GM18499 (cell line): Measurements from ENCODE around the gene MSH3.
"Not testable (repeated sequence)": the region's sequence is repeated elsewhere in the genome, so short reads cannot be mapped to it uniquely, and the experiment has no call there.

Experiments
- ATAC-seq: cut with Tn5 transposase; IDR thresholded peaks from one replicate; pipeline ENCODE4 v1.9.1; 2021; ENCODE audit warnings: moderate number of reproducible peaks; ENCODE audit not compliant: insufficient read depth, unreplicated experiment

MSH3 gene

DNA sequence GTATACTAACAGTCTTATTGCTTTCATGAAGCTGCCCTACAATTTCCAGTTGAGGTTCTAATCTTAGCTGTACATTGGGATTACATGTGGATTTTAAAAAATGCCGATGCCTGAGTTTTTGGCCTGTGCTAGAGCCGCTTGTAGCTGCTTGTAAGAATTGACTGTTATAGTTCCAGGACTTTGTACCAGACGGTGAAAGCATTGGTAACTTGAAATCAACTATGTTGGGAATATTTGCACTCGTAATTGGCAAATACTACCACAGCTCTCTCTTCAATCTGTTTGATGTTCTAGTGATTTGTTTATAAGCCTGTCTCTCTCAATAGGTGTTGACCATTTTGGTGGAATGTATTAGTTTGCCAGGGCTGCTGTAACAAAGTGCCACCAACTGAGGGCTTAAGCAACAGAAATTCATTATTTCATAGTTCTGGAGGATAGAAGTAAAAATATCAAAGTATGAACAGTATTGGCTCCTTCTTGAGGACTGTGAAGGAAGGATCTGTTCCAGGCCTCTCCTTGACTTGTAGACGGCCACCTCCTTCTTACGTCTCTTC, 50.8 kb downstream of the MSH3 start:
- ATAC-seq, result no peak

DNA sequence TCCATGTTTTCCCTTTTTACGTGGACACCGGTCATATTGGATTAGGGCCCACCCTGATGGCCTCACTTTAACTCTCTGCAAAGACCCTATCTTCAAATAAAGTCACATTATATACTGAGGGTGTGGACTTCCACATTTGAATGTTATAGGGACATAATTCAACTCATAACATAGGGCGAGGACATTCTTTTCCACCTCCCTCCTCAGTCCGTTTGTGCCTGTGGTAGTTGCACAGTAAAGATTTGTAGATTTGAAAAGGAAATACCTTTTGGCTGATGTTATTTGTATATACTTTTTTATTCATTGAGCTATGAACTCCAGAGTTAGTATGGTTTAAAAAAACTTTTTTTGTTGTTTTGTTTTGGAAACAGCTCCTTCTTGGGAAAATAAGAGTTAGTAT, 51.3 kb downstream of the MSH3 start:
- ATAC-seq, result no peak

DNA sequence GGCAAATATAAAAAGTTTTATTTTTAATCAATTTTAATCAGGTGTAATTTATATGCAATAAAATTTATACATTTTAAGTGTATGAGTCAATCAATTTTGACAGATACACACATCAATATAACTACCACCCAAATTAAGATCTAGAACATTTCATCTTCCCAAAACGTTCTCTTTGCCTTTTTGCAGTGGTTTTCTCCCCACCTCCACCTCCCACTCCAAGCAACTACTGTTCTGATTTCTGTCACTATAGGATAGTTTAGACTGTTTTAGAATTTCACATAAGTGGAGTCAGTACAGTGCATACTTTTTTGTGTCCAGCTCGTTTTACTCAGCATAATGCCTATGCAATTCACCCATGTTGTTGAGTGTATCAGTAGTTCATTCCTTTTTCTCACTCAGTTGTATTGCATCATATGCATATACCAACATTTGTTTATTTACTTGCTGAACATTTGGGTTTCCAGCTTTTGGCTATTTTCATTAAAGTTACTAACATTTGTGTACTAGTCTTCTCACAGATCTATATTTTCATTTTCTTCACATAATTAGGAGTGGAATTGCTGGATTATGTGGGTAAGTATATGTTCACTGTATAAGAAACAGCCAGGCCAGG, 52.5 kb downstream of the MSH3 start:
- ATAC-seq, result no peak

DNA sequence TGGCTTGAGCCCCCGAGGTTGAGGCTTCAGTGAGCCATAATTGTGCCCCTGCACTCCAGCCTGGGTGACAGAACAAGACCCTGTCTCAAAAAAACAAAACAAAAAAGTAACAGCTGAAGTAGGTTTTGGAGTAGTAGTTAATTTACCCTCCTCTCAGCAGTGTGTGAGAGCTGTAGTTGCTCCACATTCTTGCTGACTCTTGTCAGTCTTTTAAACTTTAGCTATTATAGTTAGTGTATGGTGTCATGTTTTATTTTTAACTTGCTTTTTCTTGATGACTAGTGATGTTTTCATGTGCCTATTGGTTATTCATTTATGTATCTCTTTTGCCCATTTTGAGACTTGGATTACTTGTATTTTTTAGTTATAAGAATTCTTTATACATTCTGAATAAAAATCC, 53.2 kb downstream of the MSH3 start:
- no peak for ATAC-seq

DNA sequence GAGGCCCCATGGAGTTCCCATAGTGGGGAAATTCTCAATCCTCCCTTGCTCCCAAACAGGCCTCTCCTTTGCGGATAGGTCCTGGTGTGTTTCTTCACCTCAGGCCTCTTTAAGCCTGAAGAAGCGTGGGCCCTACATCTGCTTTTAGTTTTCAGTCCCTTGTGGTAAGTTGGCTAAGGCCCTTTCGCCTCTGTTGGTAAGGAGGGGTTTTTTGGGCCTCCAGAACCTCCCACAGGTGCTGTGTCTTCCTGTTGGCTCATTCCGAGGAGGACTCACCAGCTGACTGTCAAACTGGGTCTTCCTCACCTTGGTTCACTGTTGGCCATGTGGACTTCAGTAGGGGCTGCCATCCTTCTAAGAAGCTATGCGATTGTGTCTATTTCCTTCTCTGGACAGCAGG, 56.8 kb downstream of the MSH3 start:
- ATAC-seq, result no peak

DNA sequence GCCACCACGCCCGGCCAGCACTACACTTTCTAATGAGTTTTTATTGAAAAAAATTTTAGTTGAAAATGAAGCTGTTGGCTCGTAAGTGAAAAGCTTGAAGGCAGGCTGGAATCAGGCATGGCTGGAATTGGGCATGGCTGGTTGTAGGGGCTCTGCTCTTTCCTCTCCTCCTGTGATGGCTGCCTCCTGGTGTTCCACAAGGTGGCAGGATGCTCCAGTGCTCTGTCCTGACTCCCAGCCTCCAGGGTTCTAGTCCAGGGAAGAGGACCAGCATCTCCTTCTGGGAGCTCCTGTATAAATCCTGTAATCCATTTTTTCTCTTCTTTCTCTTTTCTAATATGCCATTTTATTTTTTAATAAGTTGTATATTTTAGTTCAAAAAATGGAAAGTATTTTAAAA, 57.5 kb downstream of the MSH3 start:
- ATAC-seq, result no peak

DNA sequence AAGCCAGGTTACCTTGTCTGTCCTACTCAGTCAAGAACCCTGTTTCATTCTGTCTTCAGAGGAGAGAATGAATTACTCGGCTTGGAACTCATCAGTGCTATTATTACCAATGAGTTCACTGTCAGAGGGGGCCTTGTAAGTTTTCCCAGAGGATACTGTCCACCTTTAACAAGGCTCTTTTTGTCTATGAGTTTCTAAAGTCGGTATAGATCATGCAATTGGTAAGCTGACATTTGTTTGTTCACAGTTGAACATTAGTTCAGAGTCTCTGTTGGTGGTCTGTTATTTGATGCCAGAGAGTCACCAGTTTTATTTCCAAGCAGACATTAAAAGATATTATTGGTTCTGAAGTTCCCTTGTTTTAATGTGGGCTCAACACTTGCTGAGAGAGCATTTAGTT, 58.5 kb downstream of the MSH3 start:
- ATAC-seq, result no peak

DNA sequence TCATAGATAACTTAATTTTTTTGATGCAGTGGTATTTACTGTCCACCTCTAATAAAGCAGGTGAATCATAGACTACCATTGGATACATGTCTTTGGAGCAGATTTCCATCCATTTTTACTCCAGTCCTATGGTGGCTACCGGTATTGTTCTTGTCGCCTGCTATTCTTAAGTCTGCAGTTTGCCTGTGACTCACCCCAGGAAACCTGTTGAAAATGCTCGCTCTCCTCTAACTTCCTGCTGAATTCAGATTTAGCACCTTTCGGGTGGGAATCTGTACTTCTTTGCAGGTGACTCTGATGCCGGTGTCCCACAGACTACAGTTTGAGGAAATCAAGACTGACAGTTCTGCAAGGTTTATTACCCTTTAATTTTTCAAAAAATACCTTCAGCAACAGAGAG, 59.2 kb downstream of the MSH3 start:
- ATAC-seq, result no peak

DNA sequence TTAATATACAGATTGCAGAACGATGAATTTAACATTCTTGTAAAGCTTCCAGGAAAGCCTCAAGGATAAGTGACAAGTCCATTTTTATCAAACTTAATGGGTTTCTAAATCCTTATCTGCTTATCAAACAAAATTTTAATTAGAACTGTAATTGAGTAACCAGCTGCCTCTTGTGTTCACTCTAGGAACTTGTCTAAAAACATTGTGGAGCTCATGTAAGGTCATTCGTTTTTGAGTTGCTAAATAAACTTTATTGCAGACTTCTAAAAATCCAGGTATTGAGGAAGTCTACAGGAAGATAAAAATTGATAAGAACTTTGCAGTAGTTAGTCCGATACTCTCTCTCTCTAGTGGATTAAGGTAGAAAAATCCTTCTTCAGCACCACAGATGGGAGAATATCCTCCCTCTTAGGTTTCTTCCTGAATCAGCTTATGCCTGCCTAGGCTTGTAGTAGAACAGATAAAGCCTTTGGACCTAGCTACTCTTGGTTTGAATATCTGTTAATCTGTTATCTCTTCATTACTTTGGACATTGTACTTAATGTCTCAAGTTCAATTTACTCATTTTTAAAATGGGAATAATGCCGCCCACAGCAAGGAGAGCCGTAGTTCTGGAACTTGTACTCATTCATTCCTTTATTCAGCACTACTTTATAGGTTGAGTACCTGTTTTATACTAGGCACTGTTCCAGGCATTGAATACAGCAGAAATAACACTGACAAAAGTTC, 60.3 kb downstream of the MSH3 start:
- no peak for ATAC-seq

DNA sequence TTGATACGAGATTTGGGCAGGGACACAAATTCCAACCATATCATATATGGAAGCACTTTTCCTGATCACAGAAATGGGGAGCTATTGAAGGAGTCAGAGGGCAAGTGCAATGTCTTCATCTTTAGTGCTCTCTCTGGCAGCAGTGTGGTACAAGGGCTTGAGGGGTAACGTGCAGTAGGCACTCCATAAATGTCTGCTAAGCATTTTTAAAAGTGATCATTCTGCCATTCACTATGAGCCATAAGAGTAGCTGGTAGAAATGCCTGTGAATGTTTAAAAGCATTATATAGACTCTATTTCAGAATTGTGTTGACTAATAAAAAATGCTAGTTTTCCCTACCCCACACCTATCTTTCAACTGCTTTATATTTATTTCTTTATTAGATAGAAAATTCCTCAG, 61.4 kb downstream of the MSH3 start:
- no peak for ATAC-seq

DNA sequence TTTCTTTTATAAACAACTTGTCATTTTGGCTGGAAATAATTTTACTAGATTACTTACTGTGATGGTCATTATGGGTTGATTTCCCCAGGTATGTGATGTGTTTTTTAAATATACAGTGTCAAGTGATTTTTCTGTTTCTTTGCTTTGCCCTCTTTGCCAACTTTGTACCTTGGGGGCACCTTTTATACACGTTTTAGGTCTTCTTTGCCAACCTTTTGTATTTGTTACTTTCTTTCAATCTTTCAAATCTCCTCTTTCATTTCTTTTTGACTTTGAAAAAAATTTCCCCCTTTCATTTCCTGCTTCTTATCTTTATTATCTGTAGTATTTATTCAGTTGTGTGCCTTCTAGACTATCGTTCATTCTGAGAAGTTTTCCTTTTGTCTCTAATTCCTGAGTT, 65.7 kb downstream of the MSH3 start:
- no peak for ATAC-seq

DNA sequence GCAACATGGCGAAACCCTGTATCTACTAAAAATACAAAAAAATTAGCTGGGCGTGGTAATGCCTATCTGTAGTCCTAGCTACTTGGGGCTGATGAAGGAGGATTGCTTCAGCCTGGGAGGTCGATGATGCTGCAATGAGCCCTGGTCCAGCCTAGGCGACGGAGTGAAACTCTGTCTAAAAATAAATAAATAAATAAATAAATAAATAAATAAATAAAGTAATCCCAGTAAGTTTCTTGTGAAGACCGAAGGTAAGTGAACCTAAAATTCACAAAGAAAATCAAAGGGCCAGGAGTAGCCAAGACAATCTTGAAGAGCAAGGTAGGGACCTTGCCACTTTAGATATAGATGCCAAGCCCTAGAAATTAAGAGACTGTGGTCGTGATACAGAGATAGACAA, 68.5 kb downstream of the MSH3 start:
- no peak for ATAC-seq

DNA sequence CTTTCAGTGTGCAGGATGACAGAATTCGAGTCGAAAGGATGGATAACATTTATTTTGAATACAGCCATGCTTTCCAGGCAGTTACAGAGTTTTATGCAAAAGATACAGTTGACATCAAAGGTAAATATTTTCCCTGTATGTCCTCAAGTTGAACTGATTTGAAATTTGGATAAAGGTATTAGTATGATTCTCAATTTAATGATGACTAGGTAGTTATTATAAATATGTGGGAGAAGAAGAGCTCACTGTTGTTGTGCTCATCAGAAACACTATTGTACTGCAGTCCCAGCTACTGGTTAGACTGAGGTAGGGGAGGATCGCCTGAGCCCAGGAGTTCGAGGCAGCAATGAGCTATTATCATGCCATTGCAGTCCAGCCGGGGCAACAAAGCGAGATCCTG, 71.0 kb downstream of the MSH3 start:
- no peak for ATAC-seq

DNA sequence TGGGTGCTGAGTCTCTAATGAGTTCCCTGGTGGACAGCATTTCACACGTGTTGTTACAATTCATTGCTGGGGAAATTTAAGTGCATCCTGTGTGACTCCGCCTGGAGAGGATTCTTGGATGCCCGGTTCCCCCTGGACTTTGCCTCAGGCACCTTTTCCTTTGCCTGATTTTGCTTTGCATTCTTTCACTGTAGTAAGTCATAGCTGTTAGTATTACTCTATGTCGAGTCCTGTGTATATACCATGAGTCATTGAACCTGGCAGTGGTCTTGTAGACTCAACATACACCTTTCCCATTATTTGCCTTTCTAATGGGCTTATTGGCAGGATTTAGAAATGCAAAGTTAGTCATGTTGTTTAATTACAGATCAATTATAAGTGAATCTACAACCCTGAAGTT, 82.3 kb downstream of the MSH3 start:
- no peak for ATAC-seq

DNA sequence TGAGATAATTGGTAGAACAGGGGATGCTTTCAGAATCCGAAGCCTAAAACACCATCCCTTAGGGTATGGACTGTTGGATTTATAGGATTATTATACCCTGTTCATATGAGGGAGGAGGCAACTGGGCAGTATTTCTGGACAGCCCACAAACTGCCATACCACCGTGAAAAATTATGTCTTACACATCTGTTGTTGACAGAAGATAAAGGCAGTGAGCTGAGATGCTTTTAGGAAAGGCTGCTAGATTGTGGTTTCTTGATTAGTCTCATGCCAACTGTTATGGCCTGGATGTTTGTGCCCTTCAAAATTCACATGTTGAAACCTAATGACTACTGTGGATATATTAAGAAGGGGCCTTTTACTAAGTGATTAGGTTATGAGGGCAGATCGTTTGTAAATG, 84.0 kb downstream of the MSH3 start:
- no peak for ATAC-seq

DNA sequence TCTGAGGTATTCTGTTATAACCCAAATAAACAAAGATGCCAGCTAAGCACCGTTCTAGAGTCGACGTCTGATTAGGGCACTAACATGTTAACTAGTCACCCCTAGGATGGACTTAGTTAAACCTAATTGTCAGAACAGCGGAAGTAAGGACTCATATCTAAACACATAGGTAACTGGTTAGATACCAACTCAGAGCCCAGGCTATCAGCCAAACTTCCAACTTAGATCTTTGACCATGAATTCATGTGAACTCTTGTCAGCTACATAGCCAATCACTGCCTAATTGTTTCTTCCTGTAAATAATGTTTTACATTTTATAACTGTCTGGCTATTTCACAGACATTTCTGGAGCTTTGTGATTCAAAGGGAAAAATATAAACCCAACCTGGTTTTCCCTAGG, 84.6 kb downstream of the MSH3 start:
- ATAC-seq, result no peak

DNA sequence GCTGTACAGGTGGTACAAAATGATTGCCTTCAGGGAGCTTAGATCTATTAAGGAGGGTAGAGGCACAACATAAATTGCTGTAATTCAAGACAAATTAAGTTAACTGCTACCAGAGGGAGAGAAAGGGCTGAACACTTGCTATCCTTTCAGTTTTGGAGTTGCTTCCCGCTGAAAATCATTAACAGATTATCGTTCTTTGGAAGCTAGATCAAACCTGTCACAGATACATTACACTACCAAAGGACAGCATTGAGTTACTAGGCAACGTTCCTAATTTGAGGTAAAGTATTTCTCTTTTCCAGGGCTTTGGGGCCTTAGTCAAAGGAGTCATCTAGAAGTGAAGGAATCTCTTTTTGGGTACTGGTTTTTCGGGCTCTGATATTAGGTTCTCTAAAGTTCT, 85.0 kb downstream of the MSH3 start:
- ATAC-seq, result no peak

DNA sequence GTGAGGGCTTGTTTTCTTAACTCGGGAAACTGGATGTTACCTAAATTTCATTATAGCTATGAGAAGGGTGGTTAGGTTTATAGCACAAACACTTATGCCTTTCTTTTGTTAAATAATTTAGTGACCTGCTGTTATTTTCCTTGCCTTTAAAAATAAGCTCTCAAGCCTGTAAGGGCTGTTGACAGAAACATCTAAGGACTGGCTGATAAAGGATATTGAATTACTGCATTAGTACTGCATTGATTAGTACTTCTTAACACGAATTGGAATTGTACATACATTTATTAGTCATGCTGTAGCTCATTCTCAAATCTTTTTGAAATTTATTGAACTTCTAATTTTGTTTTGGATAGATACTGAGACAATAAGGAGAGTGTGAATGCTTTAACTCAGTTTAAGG, 85.4 kb downstream of the MSH3 start:
- ATAC-seq, result no peak

DNA sequence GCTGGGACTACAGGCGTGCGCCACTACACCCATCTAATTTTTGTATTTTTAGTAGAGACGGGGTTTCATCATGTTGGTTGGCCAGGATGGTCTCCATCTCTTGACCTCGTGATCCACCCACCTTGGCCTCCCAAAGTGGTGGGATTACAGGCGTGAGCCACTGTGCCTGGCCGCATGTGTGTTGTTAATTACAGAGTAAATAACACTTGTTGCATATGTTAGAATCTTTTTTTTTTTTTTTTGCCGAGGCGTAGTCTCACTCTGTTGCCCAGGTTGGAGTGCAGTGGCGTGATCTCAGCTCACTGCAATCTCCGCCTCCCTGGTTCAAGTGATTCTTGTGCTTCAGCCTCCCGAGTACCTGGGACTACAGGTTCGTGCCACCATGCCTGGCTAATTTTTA, 86.0 kb downstream of the MSH3 start:
- ATAC-seq, result not testable (repeated sequence)

DNA sequence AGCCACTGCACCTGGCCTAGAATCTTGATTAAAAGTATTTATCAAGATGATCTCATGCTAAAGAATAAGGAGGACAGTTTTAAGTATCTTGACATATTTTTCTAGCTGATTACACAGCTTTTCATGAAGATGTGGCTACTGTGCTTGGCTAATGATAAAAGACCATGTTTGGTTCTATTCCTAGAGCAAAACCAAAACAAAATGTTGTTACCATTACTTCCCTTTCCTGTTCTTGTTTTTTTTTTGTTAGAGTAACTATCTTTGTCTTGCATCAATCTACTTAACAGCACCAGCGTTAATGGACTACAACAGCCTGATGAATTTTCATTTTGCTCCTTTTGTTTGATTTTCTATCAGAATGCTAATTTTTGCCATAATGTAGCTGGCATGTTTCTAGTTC, 86.5 kb downstream of the MSH3 start:
- no peak for ATAC-seq

DNA sequence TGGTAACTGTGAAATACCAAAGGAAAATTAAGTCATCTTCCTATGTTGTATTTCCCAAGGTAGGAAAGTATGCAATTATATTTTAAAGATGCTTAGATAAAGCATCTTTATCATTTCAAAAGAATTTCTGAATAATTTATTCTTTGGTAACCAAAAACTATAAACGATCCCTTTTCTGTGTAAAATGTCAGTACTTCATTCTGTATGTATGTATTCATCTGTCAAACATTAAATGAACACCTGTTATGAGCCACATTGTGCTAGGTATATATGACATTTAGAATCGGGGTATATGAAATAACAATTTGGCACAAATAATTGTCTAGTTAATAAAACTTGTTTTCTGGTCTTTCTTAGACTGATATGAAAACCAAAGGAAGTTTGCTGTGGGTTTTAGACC, 89.7 kb downstream of the MSH3 start:
- no peak for ATAC-seq

DNA sequence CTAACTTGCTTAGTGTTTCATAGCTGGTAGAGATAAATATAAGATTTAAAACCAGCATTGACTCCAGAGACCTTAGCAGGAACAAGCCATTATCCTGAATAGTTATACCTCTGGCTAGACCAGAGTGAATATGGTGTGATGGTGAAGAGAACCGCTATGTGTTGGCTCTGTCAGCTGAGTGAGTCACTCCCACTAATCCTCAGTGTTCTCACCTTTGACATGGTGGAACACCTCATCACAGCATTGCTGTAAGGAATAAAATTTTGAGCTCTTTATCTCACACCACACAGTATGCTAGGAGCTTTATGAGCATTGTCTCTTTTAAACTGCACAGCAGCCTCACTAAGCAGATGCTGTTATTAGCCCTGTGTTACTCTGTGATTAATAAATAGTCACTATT, 91.0 kb downstream of the MSH3 start:
- no peak for ATAC-seq
